ENCODE data around the gene ELP1. TPM values are rescaled to one million over a fixed set of nuclear protein-coding genes. Genes with fewer than 3 reads are reported as not detected.
A peak's percentile ranks its signal among the peaks of the same experiment; 100 is the strongest.
"Not testable (repeated sequence)": the region's sequence is repeated elsewhere in the genome, so short reads cannot be mapped to it uniquely, and the experiment has no call there.

Gene ELP1
- total and polyA plus RNA-seq, 7 experiments from 2014 or later: 13.7 to 41.4 (median 25.1) TPM

- no peaks in the 10 kb centered on the region for H3K36me3 Mint-ChIP-seq
- Histone ChIP-seq H3K27me3 (ENCODE audit: control insufficient read depth in 2 of 2, insufficient read depth in 2 of 2, low read length in 2 of 2) (no peaks in the 10 kb centered on the region), H3K4me3 (ENCODE audit: low read length) (no peak overlapping the region), H3K9me3 (ENCODE audit: control insufficient read depth in 2 of 3, low read length in 3 of 3) (no peaks in the 10 kb centered on the region), H3K4me1 (ENCODE audit: control insufficient read depth in 2 of 2, insufficient read depth in 2 of 2, low read length in 2 of 2) (no peaks in the 10 kb centered on the region), H3K27ac (ENCODE audit: low read depth, low read length) (no peak overlapping the region), H3K36me3 (ENCODE audit: control insufficient read depth in 2 of 3, insufficient read depth in 3 of 3, low read length in 3 of 3) (no peaks in the 10 kb centered on the region)
- no peak for ATAC-seq
- no peaks in the 10 kb centered on the region for H3K9me3 Mint-ChIP-seq
- H3K27me3 Mint-ChIP-seq: no peaks in the 10 kb centered on the region
- DNase-seq: no peak
- intact Hi-C loops (cut with micrococcal nuclease): no loop called here
- ChIA-PET CTCF (no interaction called here), POLR2A (no interaction called here)
- H3K4me1 Mint-ChIP-seq: peaks cover 10 to 15% (median 10%) of the 10 kb centered on the region in 7 donors
- no peak overlapping the region for H3K4me3 Mint-ChIP-seq
- no peak overlapping the region for H3K27ac Mint-ChIP-seq
Measured at GRCh38 chr9:108844856-108845255, 89.1 kb downstream of the ELP1 start.

GRCh38 chr9:108844391-108844790, 89.5 kb downstream of the ELP1 start:
- Mint-ChIP-seq H3K27me3 (no peaks in the 10 kb centered on the region), H3K4me3 (no peak overlapping the region), H3K4me1 (peaks cover 10 to 15% (median 10%) of the 10 kb centered on the region in 7 donors), H3K36me3 (peaks cover 0 to 1% (median 0%) of the 10 kb centered on the region in 5 donors), H3K27ac (no peak overlapping the region), H3K9me3 (peaks cover 0 to 3% (median 0%) of the 10 kb centered on the region in 11 donors)
- ATAC-seq: no peak
- ChIA-PET POLR2A (no interaction called here), CTCF (no interaction called here)
- intact Hi-C loops (cut with micrococcal nuclease): no loop called here
- no peaks in the 10 kb centered on the region for H3K4me1 ChIP-seq (ENCODE audit: control insufficient read depth in 2 of 2, insufficient read depth in 2 of 2, low read length in 2 of 2)
- H3K27me3 ChIP-seq (ENCODE audit: control insufficient read depth in 2 of 2, insufficient read depth in 2 of 2, low read length in 2 of 2): no peaks in the 10 kb centered on the region
- H3K36me3 ChIP-seq (ENCODE audit: control insufficient read depth in 2 of 3, insufficient read depth in 3 of 3, low read length in 3 of 3): no peaks in the 10 kb centered on the region
- no peaks in the 10 kb centered on the region for H3K9me3 ChIP-seq (ENCODE audit: control insufficient read depth in 2 of 3, low read length in 3 of 3)
- no peak overlapping the region for H3K27ac ChIP-seq (ENCODE audit: low read depth, low read length)
- no peak for DNase-seq
- H3K4me3 ChIP-seq (ENCODE audit: low read length): no peak overlapping the region

- Histone ChIP-seq H3K36me3 (ENCODE audit: control insufficient read depth in 2 of 3, insufficient read depth in 3 of 3, low read length in 3 of 3) (no peaks in the 10 kb centered on the region), H3K4me1 (ENCODE audit: control insufficient read depth in 2 of 2, insufficient read depth in 2 of 2, low read length in 2 of 2) (no peaks in the 10 kb centered on the region), H3K27me3 (ENCODE audit: control insufficient read depth in 2 of 2, insufficient read depth in 2 of 2, low read length in 2 of 2) (no peaks in the 10 kb centered on the region), H3K27ac (ENCODE audit: low read depth, low read length) (no peak overlapping the region), H3K4me3 (ENCODE audit: low read length) (peak overlapping the region; percentile 24), H3K9me3 (ENCODE audit: control insufficient read depth in 2 of 3, low read length in 3 of 3) (peaks cover 0 to 3% (median 0%) of the 10 kb centered on the region in 3 experiments)
- Mint-ChIP-seq H3K27ac (peak overlapping the region in 8 of 9 donors; percentile 37 to 82 (median 65)), H3K4me3 (peak overlapping the region; percentile 15 to 81 (median 69)), H3K9me3 (peaks cover 0 to 3% (median 0%) of the 10 kb centered on the region in 11 donors), H3K4me1 (peaks cover 10 to 15% (median 10%) of the 10 kb centered on the region in 7 donors), H3K27me3 (no peaks in the 10 kb centered on the region), H3K36me3 (peaks cover 0 to 1% (median 0%) of the 10 kb centered on the region in 5 donors)
- peak; percentile 48 for ATAC-seq
- ChIA-PET CTCF (no interaction called here), POLR2A (no interaction called here)
- DNase-seq: peak in 3 of 9 donors; percentile 4 to 18 (median 12)
- intact Hi-C loops (cut with micrococcal nuclease): no loop called here
Measured at GRCh38 chr9:108842610-108843295, 91.2 kb downstream of the ELP1 start.

- H3K9me3 ChIP-seq (ENCODE audit: control insufficient read depth in 2 of 3, low read length in 3 of 3); H3K9me3 Mint-ChIP-seq; H3K27ac Mint-ChIP-seq; CTCF ChIA-PET; H3K27ac ChIP-seq (ENCODE audit: low read depth, low read length); H3K27me3 ChIP-seq (ENCODE audit: control insufficient read depth in 2 of 2, insufficient read depth in 2 of 2, low read length in 2 of 2); H3K36me3 Mint-ChIP-seq; DNase-seq; ATAC-seq; H3K4me3 ChIP-seq (ENCODE audit: low read length); H3K4me1 ChIP-seq (ENCODE audit: control insufficient read depth in 2 of 2, insufficient read depth in 2 of 2, low read length in 2 of 2); POLR2A ChIA-PET; H3K27me3 Mint-ChIP-seq; H3K36me3 ChIP-seq (ENCODE audit: control insufficient read depth in 2 of 3, insufficient read depth in 3 of 3, low read length in 3 of 3); H3K4me3 Mint-ChIP-seq: not testable (repeated sequence)
- peaks cover 10 to 21% (median 11%) of the 10 kb centered on the region in 7 donors for H3K4me1 Mint-ChIP-seq
- intact Hi-C loops (cut with micrococcal nuclease): loop anchor here in 1 of 2 donors (10.0 kb wide), 1 partner anchor 65 kb away; no protein-coding TSS in a partner anchor
Measured at GRCh38 chr9:108839561-108839960, 94.4 kb downstream of the ELP1 start.

GRCh38 chr9:108838017-108838416, 95.9 kb downstream of the ELP1 start:
- intact Hi-C loops (cut with micrococcal nuclease): loop anchor here in 1 of 2 donors (10.0 kb wide), 1 partner anchor 63 kb away; no protein-coding TSS in a partner anchor
- CTCF ChIA-PET: no interaction called here
- H3K27ac Mint-ChIP-seq: no peak overlapping the region

GRCh38 chr9:108837530-108837929, 96.4 kb downstream of the ELP1 start:
- H3K27ac ChIP-seq (ENCODE audit: low read depth, low read length): no peak overlapping the region
- no peaks in the 10 kb centered on the region for H3K27me3 ChIP-seq (ENCODE audit: control insufficient read depth in 2 of 2, insufficient read depth in 2 of 2, low read length in 2 of 2)
- H3K4me1 Mint-ChIP-seq: peaks cover 3 to 16% (median 5%) of the 10 kb centered on the region in 7 donors
- peaks cover 0 to 1% (median 0%) of the 10 kb centered on the region in 5 donors for H3K36me3 Mint-ChIP-seq
- H3K9me3 ChIP-seq (ENCODE audit: control insufficient read depth in 2 of 3, low read length in 3 of 3): peaks cover 0 to 3% (median 0%) of the 10 kb centered on the region in 3 experiments
- no peak overlapping the region for H3K4me3 ChIP-seq (ENCODE audit: low read length)
- H3K27me3 Mint-ChIP-seq: peaks cover 0 to 4% (median 0%) of the 10 kb centered on the region in 5 donors
- no peak for DNase-seq
- no peak for ATAC-seq
- ChIA-PET CTCF (no interaction called here), POLR2A (no interaction called here)
- H3K4me1 ChIP-seq (ENCODE audit: control insufficient read depth in 2 of 2, insufficient read depth in 2 of 2, low read length in 2 of 2): no peaks in the 10 kb centered on the region
- H3K36me3 ChIP-seq (ENCODE audit: control insufficient read depth in 2 of 3, insufficient read depth in 3 of 3, low read length in 3 of 3): no peaks in the 10 kb centered on the region
- intact Hi-C loops (cut with micrococcal nuclease): loop anchor here in 1 of 2 donors (10.0 kb wide), 1 partner anchor 63 kb away; no protein-coding TSS in a partner anchor
- H3K9me3 Mint-ChIP-seq: peaks cover 0 to 3% (median 0%) of the 10 kb centered on the region in 11 donors
- H3K27ac Mint-ChIP-seq: no peak overlapping the region
- no peak overlapping the region for H3K4me3 Mint-ChIP-seq

More at GRCh38 chr9:108838017-108838416, 95.9 kb downstream of the ELP1 start:
- no peaks in the 10 kb centered on the region for H3K4me1 ChIP-seq (ENCODE audit: control insufficient read depth in 2 of 2, insufficient read depth in 2 of 2, low read length in 2 of 2)
- H3K9me3 ChIP-seq (ENCODE audit: control insufficient read depth in 2 of 3, low read length in 3 of 3): peaks cover 0 to 3% (median 0%) of the 10 kb centered on the region in 3 experiments
- H3K27me3 ChIP-seq (ENCODE audit: control insufficient read depth in 2 of 2, insufficient read depth in 2 of 2, low read length in 2 of 2): no peaks in the 10 kb centered on the region
- no peak overlapping the region for H3K4me3 ChIP-seq (ENCODE audit: low read length)
- no peaks in the 10 kb centered on the region for H3K36me3 ChIP-seq (ENCODE audit: control insufficient read depth in 2 of 3, insufficient read depth in 3 of 3, low read length in 3 of 3)
- Mint-ChIP-seq H3K27me3 (peaks cover 0 to 1% (median 0%) of the 10 kb centered on the region in 5 donors), H3K36me3 (peaks cover 0 to 1% (median 0%) of the 10 kb centered on the region in 5 donors), H3K4me3 (no peak overlapping the region), H3K4me1 (peaks cover 8 to 20% (median 10%) of the 10 kb centered on the region in 7 donors), H3K9me3 (peaks cover 0 to 3% (median 0%) of the 10 kb centered on the region in 11 donors)
- no peak for ATAC-seq
- no peak for DNase-seq
- POLR2A ChIA-PET: no interaction called here
- no peak overlapping the region for H3K27ac ChIP-seq (ENCODE audit: low read depth, low read length)
